Epithelial cell of proximal tubule (primary cell): ENCODE data around the gene RERE. TPM values are rescaled to one million over a fixed set of nuclear protein-coding genes. Genes with fewer than 3 reads are reported as not detected.

Experiments
- DNase-seq: peaks from one replicate; pipeline ENCODE4 v3.0.0-alpha.2; 2011; ENCODE audit warnings: low read depth
- H3K4me3 ChIP-seq: 2 replicates; pipeline ENCODE4 v1.5.1; 2011; ENCODE audit warnings: low read depth, mild to moderate bottlenecking, low read length
- CTCF ChIP-seq: conservative IDR thresholded peaks from 2 replicates; pipeline ENCODE4 v1.5.1; 2012; ENCODE audit warnings: low read depth, mild to moderate bottlenecking, low read length
- total RNA-seq: library from RNA; depleted of rRNA; stranded (reverse); fragments of >200 nt; gene quantifications from 2 replicates; pipeline ENCODE4 v1.2.3, GENCODE V29; 2015

RERE gene
- total RNA-seq, 1 donor from 2014 or later, result 18.0 TPM

- no peak overlapping the region for H3K4me3 ChIP-seq
- TF ChIP-seq CTCF, result no peak
- DNase-seq, result no peak
Observed at GRCh38 chr1:8352886-8353785, 464.3 kb downstream of the RERE start.

GRCh38 chr1:8352471-8352845 lies 465.0 kb downstream of the RERE start:
- no peak for TF ChIP-seq CTCF
- DNase-seq, result no peak
- H3K4me3 ChIP-seq, result no peak overlapping the region

- no peak overlapping the region for H3K4me3 ChIP-seq
- TF ChIP-seq CTCF, result peak; percentile 61
- no peak for DNase-seq
Observed at GRCh38 chr1:8351693-8352470, 465.6 kb downstream of the RERE start.

- no peak for DNase-seq
- no peak for TF ChIP-seq CTCF
- H3K4me3 ChIP-seq, result no peak overlapping the region
Observed at GRCh38 chr1:8350914-8351684, 466.3 kb downstream of the RERE start.

GRCh38 chr1:8349961-8350360 lies 467.5 kb downstream of the RERE start:
- no peak for DNase-seq
- TF ChIP-seq CTCF, result no peak
- no peak overlapping the region for H3K4me3 ChIP-seq

GRCh38 chr1:8349473-8349865 lies 468.0 kb downstream of the RERE start:
- DNase-seq, result no peak
- no peak for TF ChIP-seq CTCF
- H3K4me3 ChIP-seq, result no peak overlapping the region
